Ovary (tissue), 3 donors: ENCODE data around the gene CLCN6.

Experiments
- CTCF ChIP-seq, 3 donors: fragments of 450-650 bp in 2 of 3; fragments of 200-600 bp in 1 of 3; IDR thresholded peaks; one replicate each; pipeline versions ENCODE4 v1.5.1 to v1.8.0; 2016 to 2022; ENCODE audit warnings: antibody characterized with exemption in 3 of 3, mild to moderate bottlenecking in 1 of 3
- EP300 ChIP-seq: sonication (generic); formaldehyde crosslinking; IDR thresholded peaks from one replicate; pipeline ENCODE4 v1.6.1; 2017; ENCODE audit warnings: antibody characterized with exemption
- POLR2A ChIP-seq: fragments of 450-650 bp; IDR thresholded peaks from one replicate; pipeline ENCODE4 v1.6.1; 2017; ENCODE audit warnings: antibody characterized with exemption, mild to moderate bottlenecking, moderate library complexity
- donor health status: DM: no; HTN: no; CAD: no.

GRCh38 chr1:11787804-11788436 is 18.1 kb upstream of the CLCN6 start:
- TF ChIP-seq CTCF (IDR thresholded peaks at IDR 0.05), result no peak
- no peak for TF ChIP-seq POLR2A
- TF ChIP-seq EP300, result no peak
